ENCODE data around the gene SNX33. TPM values are rescaled to one million over a fixed set of nuclear protein-coding genes. Genes with fewer than 3 reads are reported as not detected.

SNX33 gene
- polyA plus RNA-seq, 1 donor (not counting 4 experiments of a cell fraction or from before 2014, with no cell fraction given): 21.7 TPM

DNA sequence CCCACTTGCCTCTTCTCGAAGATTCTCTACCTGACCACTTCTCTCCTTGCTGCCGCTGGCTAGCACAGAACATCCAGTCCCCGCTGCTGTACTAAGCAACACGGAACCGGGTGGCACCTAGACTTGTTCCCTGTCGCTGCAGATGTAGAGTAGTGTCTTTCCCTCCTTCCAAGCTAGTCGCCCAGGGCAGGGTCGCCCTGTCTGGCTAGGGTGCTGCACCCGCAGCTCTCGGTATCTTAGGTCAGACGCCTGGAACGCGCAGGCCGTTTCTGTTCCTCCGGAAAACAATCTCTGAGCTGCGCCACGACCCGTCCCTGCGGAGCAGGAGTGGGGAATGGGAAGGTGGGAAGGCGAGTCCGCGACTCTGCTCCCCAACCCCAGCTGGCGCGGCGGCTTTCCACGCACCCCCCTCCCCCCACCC lies 758 bp upstream of the SNX33 start:
- peak overlapping the region; percentile 88 to 94 (median 91) for H3K4me3 ChIP-seq (ENCODE audit: control insufficient read depth in 2 of 3, extremely low read depth in 1 of 3, insufficient read depth in 2 of 3, low read depth in 1 of 3, low read length in 3 of 3)
- TF ChIP-seq EZH2 (IDR thresholded peaks at IDR 0.05; ENCODE audit: low read length): no peak
- TF ChIP-seq, protein P1, sequence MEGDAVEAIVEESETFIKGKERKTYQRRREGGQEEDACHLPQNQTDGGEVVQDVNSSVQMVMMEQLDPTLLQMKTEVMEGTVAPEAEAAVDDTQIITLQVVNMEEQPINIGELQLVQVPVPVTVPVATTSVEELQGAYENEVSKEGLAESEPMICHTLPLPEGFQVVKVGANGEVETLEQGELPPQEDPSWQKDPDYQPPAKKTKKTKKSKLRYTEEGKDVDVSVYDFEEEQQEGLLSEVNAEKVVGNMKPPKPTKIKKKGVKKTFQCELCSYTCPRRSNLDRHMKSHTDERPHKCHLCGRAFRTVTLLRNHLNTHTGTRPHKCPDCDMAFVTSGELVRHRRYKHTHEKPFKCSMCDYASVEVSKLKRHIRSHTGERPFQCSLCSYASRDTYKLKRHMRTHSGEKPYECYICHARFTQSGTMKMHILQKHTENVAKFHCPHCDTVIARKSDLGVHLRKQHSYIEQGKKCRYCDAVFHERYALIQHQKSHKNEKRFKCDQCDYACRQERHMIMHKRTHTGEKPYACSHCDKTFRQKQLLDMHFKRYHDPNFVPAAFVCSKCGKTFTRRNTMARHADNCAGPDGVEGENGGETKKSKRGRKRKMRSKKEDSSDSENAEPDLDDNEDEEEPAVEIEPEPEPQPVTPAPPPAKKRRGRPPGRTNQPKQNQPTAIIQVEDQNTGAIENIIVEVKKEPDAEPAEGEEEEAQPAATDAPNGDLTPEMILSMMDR (optimal IDR thresholded peaks at IDR 0.05 in 1 of 3, IDR thresholded peaks at IDR 0.05 in 1 of 3, conservative IDR thresholded peaks at IDR 0.05 in 1 of 3; ENCODE audit: extremely low read depth in 1 of 3, insufficient read depth in 2 of 3, low read length in 3 of 3): no peak
- DNase-seq (ENCODE audit: low read depth, low spot score): no peak
- H3K36me3 ChIP-seq (ENCODE audit: control insufficient read depth in 2 of 2, extremely low read depth in 1 of 2, insufficient read depth in 2 of 2, low read length in 2 of 2): peaks cover 4 to 14% of the 10 kb centered on the region in 2 experiments
- no peaks in the 10 kb centered on the region for H3K27me3 ChIP-seq (ENCODE audit: control insufficient read depth, extremely low read depth, insufficient read depth, low read length)
- no peak for FAIRE-seq
- H3K9me3 ChIP-seq (ENCODE audit: control insufficient read depth, low read depth, low read length): no peaks in the 10 kb centered on the region
- peaks cover 51% of the 10 kb centered on the region for H3K79me2 ChIP-seq (ENCODE audit: control insufficient read depth, insufficient read depth, low read length)
- H3K4me2 ChIP-seq (ENCODE audit: control insufficient read depth, extremely low read depth, insufficient read depth, low read depth, low read length): peak overlapping the region; percentile 88
- H3K9me1 ChIP-seq (ENCODE audit: control insufficient read depth, extremely low read depth, insufficient read depth, low read length): peaks cover 7% of the 10 kb centered on the region
- H3K9ac ChIP-seq (ENCODE audit: control insufficient read depth, extremely low read depth, insufficient read depth, low read length): peak overlapping the region; percentile 95
- H2AFZ ChIP-seq (ENCODE audit: control insufficient read depth, low read length): no peak overlapping the region
- H3K4me1 ChIP-seq (ENCODE audit: control insufficient read depth, extremely low read depth, insufficient read depth, low read length): peaks cover 40% of the 10 kb centered on the region
- peaks cover 2% of the 10 kb centered on the region for H4K20me1 ChIP-seq (ENCODE audit: control insufficient read depth, extremely low read depth, insufficient read depth, low read length)
- H3K27ac ChIP-seq (ENCODE audit: control insufficient read depth, insufficient read depth, low read length): peak overlapping the region; percentile 90
- dilution Hi-C loops (cut with MboI; ENCODE audit: extremely low pct_ligation_motif_present, low sequenced_read_pairs): no loop called here

DNA sequence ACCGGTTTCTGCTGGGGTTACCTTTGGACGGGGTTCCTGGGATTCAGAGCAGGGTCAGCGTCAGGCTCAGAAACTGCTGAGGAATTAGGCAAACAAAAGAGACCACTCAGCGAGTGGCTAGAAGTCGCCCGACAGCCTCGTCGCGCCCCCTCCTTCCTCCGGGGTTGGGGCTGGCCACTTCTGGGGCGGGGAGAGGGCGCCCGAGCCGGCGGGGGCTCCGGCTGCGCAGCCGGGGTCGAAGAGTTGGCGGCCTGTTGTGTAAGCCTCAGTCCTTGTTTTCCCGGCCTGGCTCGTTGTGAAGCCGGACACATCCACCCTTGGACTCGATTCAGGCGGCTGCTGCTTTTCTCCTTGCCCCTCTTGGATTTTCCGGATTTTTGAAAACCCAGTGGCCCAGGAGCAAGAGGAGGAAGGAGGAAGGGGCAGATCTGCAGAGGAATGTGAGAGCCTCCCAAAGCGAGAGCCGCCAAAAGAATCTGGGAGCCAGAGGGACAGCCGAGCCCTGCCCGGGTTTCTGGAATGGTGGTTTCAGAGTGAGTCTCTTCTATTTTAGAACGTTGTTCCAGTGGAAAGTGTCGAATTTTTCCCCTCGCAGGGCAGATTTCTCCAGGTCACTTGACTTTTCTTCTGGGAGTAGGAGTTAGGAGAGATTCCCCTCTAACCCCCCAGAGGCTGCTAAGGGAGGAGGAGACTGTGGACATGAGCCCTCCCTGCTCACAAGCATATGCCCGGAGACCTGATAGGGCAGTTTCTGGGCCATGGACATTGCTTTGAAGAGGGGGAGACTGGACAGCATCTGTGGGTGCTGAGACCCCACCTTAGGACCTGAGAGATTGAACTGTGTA lies 666 bp downstream of the SNX33 start:
- Histone ChIP-seq H3K9me3 (ENCODE audit: control insufficient read depth, low read depth, low read length) (no peaks in the 10 kb centered on the region), H3K79me2 (ENCODE audit: control insufficient read depth, insufficient read depth, low read length) (peaks cover 65% of the 10 kb centered on the region), H3K27ac (ENCODE audit: control insufficient read depth, insufficient read depth, low read length) (peak overlapping the region; percentile 90), H3K27me3 (ENCODE audit: control insufficient read depth, extremely low read depth, insufficient read depth, low read length) (no peaks in the 10 kb centered on the region), H3K36me3 (ENCODE audit: control insufficient read depth in 2 of 2, extremely low read depth in 1 of 2, insufficient read depth in 2 of 2, low read length in 2 of 2) (peaks cover 6 to 21% of the 10 kb centered on the region in 2 experiments), H4K20me1 (ENCODE audit: control insufficient read depth, extremely low read depth, insufficient read depth, low read length) (peaks cover 2% of the 10 kb centered on the region), H3K4me2 (ENCODE audit: control insufficient read depth, extremely low read depth, insufficient read depth, low read depth, low read length) (peak overlapping the region; percentile 97), H3K9ac (ENCODE audit: control insufficient read depth, extremely low read depth, insufficient read depth, low read length) (peak overlapping the region; percentile 95), H3K4me3 (ENCODE audit: control insufficient read depth in 2 of 3, extremely low read depth in 1 of 3, insufficient read depth in 2 of 3, low read depth in 1 of 3, low read length in 3 of 3) (peak overlapping the region; percentile 88 to 94 (median 91)), H2AFZ (ENCODE audit: control insufficient read depth, low read length) (peak overlapping the region; percentile 32), H3K4me1 (ENCODE audit: control insufficient read depth, extremely low read depth, insufficient read depth, low read length) (peaks cover 53% of the 10 kb centered on the region), H3K9me1 (ENCODE audit: control insufficient read depth, extremely low read depth, insufficient read depth, low read length) (peaks cover 11% of the 10 kb centered on the region)
- no peak for TF ChIP-seq EZH2 (IDR thresholded peaks at IDR 0.05; ENCODE audit: low read length)
- TF ChIP-seq, protein P1 (optimal IDR thresholded peaks at IDR 0.05 in 1 of 3, IDR thresholded peaks at IDR 0.05 in 1 of 3, conservative IDR thresholded peaks at IDR 0.05 in 1 of 3; ENCODE audit: extremely low read depth in 1 of 3, insufficient read depth in 2 of 3, low read length in 3 of 3): peak in 1 of 3 experiments; percentile 5
- DNase-seq (ENCODE audit: low read depth, low spot score): no peak
- no peak for FAIRE-seq
- dilution Hi-C loops (cut with MboI; ENCODE audit: extremely low pct_ligation_motif_present, low sequenced_read_pairs): no loop called here

Measured in keratinocyte (primary cell).